ENCODE results near the gene IL18. TPM values are rescaled to one million over a fixed set of nuclear protein-coding genes. Genes with fewer than 3 reads are reported as not detected.

IL18 gene
- total RNA-seq, 1 experiment from 2014 or later, result 0.74 TPM

- TF ChIP-seq ZBTB43 (CRISPR knock-in tag; IDR thresholded peaks at IDR 0.05) (no peak), ZNF416 (CRISPR knock-in tag; IDR thresholded peaks at IDR 0.05) (no peak), ZNF232 (CRISPR knock-in tag; IDR thresholded peaks at IDR 0.05) (no peak), IRF1 (CRISPR knock-in tag; IDR thresholded peaks at IDR 0.05) (no peak), ZNF671 (CRISPR knock-in tag; IDR thresholded peaks at IDR 0.05) (no peak), AR (CRISPR knock-in tag; IDR thresholded peaks at IDR 0.05) (no peak), FOXP4 (CRISPR knock-in tag; IDR thresholded peaks at IDR 0.05) (no peak), GTF2I (CRISPR knock-in tag; conservative IDR thresholded peaks at IDR 0.05) (no peak), MYBL2 (CRISPR knock-in tag; IDR thresholded peaks at IDR 0.05) (no peak)
These were observed 60.4 kb downstream of the IL18 start (continued) for GRCh38 chr11:112103446-112103845.

GRCh38 chr11:112100462-112100861 lies 63.4 kb downstream of the IL18 start:
- H3K27ac Mint-ChIP-seq, result no peak overlapping the region
- H3K9me3 Mint-ChIP-seq, result no peaks in the 10 kb centered on the region
- CTCF ChIA-PET, result interaction anchor here (2.3 kb wide), 1 partner anchor 13 kb away, joined by 14 read pairs; no protein-coding TSS in a partner anchor

More at GRCh38 chr11:112100462-112100861, 63.4 kb downstream of the IL18 start:
- Mint-ChIP-seq H3K4me1 (no peaks in the 10 kb centered on the region), H3K4me3 (no peak overlapping the region), H3K36me3 (0 out of 2 replicates have a peak, but pooled peaks cover 5% of the 10 kb centered on the region), H3K27me3 (ENCODE audit: low read depth) (no peaks in the 10 kb centered on the region)
- POLR2A ChIA-PET, result interaction anchor here (0.6 kb wide), 1 partner anchor 581 kb away, joined by 5 read pairs; no protein-coding TSS in a partner anchor
- no peak for DNase-seq (ENCODE audit: low spot score)
- TF ChIP-seq ATF6 (CRISPR knock-in tag; IDR thresholded peaks at IDR 0.05) (no peak), SMAD4 (CRISPR knock-in tag; IDR thresholded peaks at IDR 0.05) (no peak), ATF3 (CRISPR knock-in tag; conservative IDR thresholded peaks at IDR 0.05) (no peak), EMX1 (CRISPR knock-in tag; IDR thresholded peaks at IDR 0.05) (no peak), PRDM15 (CRISPR knock-in tag; IDR thresholded peaks at IDR 0.05) (no peak), GRHL2 (CRISPR knock-in tag; IDR thresholded peaks at IDR 0.05; ENCODE audit: insufficient replicate concordance, severe bottlenecking) (no peak), GABPB1 (CRISPR knock-in tag; IDR thresholded peaks at IDR 0.05) (no peak), TEAD1 (CRISPR knock-in tag; IDR thresholded peaks at IDR 0.05) (no peak), USF1 (CRISPR knock-in tag; IDR thresholded peaks at IDR 0.05) (no peak), ZNF263 (CRISPR knock-in tag; IDR thresholded peaks at IDR 0.05; ENCODE audit: low read depth) (no peak), FOXP1 (CRISPR knock-in tag; IDR thresholded peaks at IDR 0.05; ENCODE audit: borderline replicate concordance) (no peak), NR2C2 (CRISPR knock-in tag; IDR thresholded peaks at IDR 0.05) (no peak), E2F5 (CRISPR knock-in tag; IDR thresholded peaks at IDR 0.05) (no peak)
- no peak for ATAC-seq

All from WTC11 (cell line).